NB4 (cell line): Measurements from ENCODE around the gene NEO1.

Experiments used
- CTCF ChIP-seq: IDR thresholded peaks from one replicate; pipeline ENCODE4 v1.5.1; 2012; ENCODE audit warnings: low read depth, low read length
- MAX ChIP-seq: IDR thresholded peaks from 2 replicates; pipeline ENCODE4 v1.6.1; 2011; ENCODE audit warnings: low read depth, low read length
- MYC ChIP-seq: IDR thresholded peaks from 2 replicates; pipeline ENCODE4 v1.6.1; 2011; ENCODE audit warnings: low read depth, low read length
- POLR2A ChIP-seq: IDR thresholded peaks from 2 replicates; pipeline ENCODE4 v1.6.1; 2011; ENCODE audit warnings: mild to moderate bottlenecking; ENCODE audit not compliant: insufficient read length; ENCODE audit errors: extremely low read depth

GRCh38 chr15:73313861-73314260 is 261.6 kb downstream of the NEO1 start:
- no peak for TF ChIP-seq CTCF
- no peak for TF ChIP-seq POLR2A
- TF ChIP-seq MYC: no peak
- TF ChIP-seq MAX: no peak
